ENCODE results near the gene MAP3K13. TPM values are rescaled to one million over a fixed set of nuclear protein-coding genes. Genes with fewer than 3 reads are reported as not detected.
"Not testable (repeated sequence)": the region's sequence is repeated elsewhere in the genome, so short reads cannot be mapped to it uniquely, and the experiment has no call there.

MAP3K13 gene
- total RNA-seq, 4 donors from 2014 or later = 8.4 to 18.0 (median 13.6) TPM

DNA sequence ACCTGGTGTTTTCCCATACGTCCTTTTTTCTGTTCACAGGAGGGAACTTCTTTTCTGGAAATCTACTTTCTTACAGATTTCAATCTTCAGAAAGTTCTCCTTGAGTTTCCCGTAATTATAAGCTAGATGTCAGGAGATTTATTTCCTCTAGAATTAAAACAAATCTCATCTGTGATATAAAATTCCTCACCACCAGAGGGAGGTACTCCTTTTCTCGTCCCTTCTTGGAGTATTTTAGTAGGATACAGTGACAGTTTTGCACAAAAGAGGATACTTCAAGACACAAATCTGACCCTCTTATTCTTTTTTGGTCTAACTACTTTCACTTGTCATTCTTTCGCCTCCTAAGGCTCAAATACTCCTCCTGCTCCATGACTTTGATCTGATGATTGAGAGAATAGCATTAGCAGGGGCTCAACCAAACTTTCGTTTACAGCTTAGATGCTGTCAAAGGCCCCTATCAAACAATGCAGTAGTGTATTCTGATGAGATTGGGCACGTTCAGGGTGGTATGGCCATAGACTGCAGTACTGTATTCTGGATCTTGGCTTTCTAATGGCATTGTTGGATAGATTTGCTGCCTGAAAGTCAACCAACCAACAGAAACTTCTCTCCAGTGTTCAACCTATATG is 97.9 kb downstream of the MAP3K13 start:
- no peaks in the 10 kb centered on the region for H3K9me3 ChIP-seq
- no peak for TF ChIP-seq CTCF (IDR thresholded peaks at IDR 0.05)
- no peak for TF ChIP-seq EP300 (IDR thresholded peaks at IDR 0.05)
- no peak for TF ChIP-seq POLR2A (IDR thresholded peaks at IDR 0.05)
- DNase-seq (ENCODE audit: low spot score in 2 of 2) = no peak
- 55 to 59% methylated on average over 6 of the region's 6 CpGs for WGBS, 2 donors
- no peaks in the 10 kb centered on the region for H3K4me1 ChIP-seq
- H3K27me3 ChIP-seq = no peaks in the 10 kb centered on the region
- peaks cover 0 to 38% (median 0%) of the 10 kb centered on the region in 3 donors for H3K36me3 ChIP-seq
- no peak overlapping the region for H3K27ac ChIP-seq
- no peak overlapping the region for H3K4me3 ChIP-seq

GRCh38 chr3:185465471-185465870 is 102.5 kb downstream of the MAP3K13 start:
- peaks cover 0 to 68% (median 0%) of the 10 kb centered on the region in 3 donors for H3K36me3 ChIP-seq
- 93 to 96% methylated on average over 9 of the region's 9 CpGs for WGBS, 2 donors
- DNase-seq (ENCODE audit: low spot score in 2 of 2) = no peak

GRCh38 chr3:185466123-185466522 is 103.2 kb downstream of the MAP3K13 start:
- DNase-seq (ENCODE audit: low spot score in 2 of 2); H3K4me3 ChIP-seq; H3K9me3 ChIP-seq; H3K27me3 ChIP-seq; H3K4me1 ChIP-seq; H3K27ac ChIP-seq: not testable (repeated sequence)
- WGBS, 2 donors = 90 to 95% methylated on average over 5 of the region's 5 CpGs
- peaks cover 0 to 70% (median 0%) of the 10 kb centered on the region in 3 donors for H3K36me3 ChIP-seq

More at GRCh38 chr3:185465471-185465870, 102.5 kb downstream of the MAP3K13 start:
- no peak overlapping the region for H3K4me3 ChIP-seq
- no peaks in the 10 kb centered on the region for H3K4me1 ChIP-seq
- no peak overlapping the region for H3K27ac ChIP-seq
- H3K9me3 ChIP-seq = no peaks in the 10 kb centered on the region
- no peaks in the 10 kb centered on the region for H3K27me3 ChIP-seq
- TF ChIP-seq POLR2A (IDR thresholded peaks at IDR 0.05) = no peak
- no peak for TF ChIP-seq EP300 (IDR thresholded peaks at IDR 0.05)

DNA sequence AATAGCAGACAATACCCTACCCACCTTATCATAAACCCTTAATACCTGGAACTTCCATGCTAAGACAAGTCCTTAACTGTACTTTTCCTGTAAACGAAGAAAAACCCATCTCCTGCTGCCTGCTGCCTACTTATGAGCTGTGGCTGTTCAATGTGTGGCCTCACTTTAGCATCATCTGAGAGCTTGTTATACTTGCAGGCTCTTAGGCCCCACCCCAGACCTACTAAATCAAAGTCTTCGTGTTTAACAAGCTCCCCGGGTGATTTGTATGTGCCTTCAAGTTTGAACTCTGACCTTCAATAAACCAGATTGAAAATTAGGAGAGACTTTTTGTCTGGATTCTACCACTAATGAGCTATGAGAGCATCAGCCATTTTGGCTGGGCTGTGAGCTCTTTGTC is 106.6 kb downstream of the MAP3K13 start:
- DNase-seq (ENCODE audit: low spot score in 2 of 2) = no peak
- H3K4me1 ChIP-seq = no peaks in the 10 kb centered on the region
- H3K27me3 ChIP-seq = no peaks in the 10 kb centered on the region
- H3K36me3 ChIP-seq = peaks cover 0 to 79% (median 0%) of the 10 kb centered on the region in 3 donors
- H3K4me3 ChIP-seq = no peak overlapping the region
- TF ChIP-seq CTCF (IDR thresholded peaks at IDR 0.05) (no peak), POLR2A (IDR thresholded peaks at IDR 0.05) (no peak), EP300 (IDR thresholded peaks at IDR 0.05) (no peak)
- no peaks in the 10 kb centered on the region for H3K9me3 ChIP-seq
- 25 to 46% methylated on average over 3 of the region's 3 CpGs for WGBS, 2 donors
- no peak overlapping the region for H3K27ac ChIP-seq

DNA sequence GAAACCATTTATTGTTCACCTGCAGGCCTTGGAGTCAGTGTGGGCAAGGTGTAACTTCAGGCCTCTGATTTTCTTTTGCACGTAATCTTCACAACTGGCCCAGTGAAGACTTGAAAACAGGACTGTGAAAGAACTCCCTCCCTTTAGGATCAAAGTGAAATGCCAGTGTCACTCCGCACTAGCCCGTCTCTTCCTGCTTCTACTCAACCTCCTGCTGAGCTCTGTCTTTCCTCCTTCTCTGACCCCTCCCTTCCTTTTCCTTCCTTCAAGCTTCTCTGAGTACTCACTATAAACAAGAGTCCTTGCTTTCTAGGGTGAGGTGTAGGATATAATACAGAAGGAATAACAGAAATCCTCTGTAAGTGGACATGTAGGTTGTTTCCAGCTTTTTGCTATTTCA is 107.4 kb downstream of the MAP3K13 start:
- DNase-seq (ENCODE audit: low spot score in 2 of 2) = no peak
- H3K27ac ChIP-seq = no peak overlapping the region
- no peaks in the 10 kb centered on the region for H3K4me1 ChIP-seq
- no peaks in the 10 kb centered on the region for H3K27me3 ChIP-seq
- H3K9me3 ChIP-seq = no peaks in the 10 kb centered on the region
- H3K36me3 ChIP-seq = peaks cover 0 to 79% (median 0%) of the 10 kb centered on the region in 3 donors
- TF ChIP-seq CTCF (IDR thresholded peaks at IDR 0.05) (no peak), EP300 (IDR thresholded peaks at IDR 0.05) (no peak), POLR2A (IDR thresholded peaks at IDR 0.05) (no peak)
- no peak overlapping the region for H3K4me3 ChIP-seq
- WGBS, 2 donors = 63 to 83% methylated on average over 3 of the region's 3 CpGs

DNA sequence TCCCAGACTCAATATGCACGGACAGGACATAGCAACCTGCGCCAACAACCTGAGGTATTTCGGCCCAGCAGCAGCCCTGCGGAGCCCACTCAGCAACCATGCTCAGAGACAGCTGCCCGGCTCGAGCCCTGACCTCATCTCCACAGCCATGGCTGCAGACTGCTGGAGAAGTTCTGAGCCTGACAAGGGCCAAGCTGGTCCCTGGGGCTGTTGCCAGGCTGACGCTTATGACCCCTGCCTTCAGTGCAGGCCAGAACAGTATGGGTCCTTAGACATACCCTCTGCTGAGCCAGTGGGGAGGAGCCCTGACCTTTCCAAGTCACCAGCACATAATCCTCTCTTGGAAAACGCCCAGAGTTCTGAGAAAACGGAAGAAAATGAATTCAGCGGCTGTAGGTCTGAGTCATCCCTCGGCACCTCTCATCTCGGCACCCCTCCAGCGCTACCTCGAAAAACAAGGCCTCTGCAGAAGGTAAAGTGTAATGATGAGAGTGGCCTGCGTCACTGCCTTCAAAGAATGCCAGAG is 110.4 kb downstream of the MAP3K13 start:
- H3K27ac ChIP-seq = no peak overlapping the region
- H3K36me3 ChIP-seq = peaks cover 0 to 79% (median 0%) of the 10 kb centered on the region in 3 donors
- no peak overlapping the region for H3K4me3 ChIP-seq
- H3K27me3 ChIP-seq = no peaks in the 10 kb centered on the region
- DNase-seq (ENCODE audit: low spot score in 2 of 2) = no peak
- TF ChIP-seq CTCF (IDR thresholded peaks at IDR 0.05) (no peak), EP300 (IDR thresholded peaks at IDR 0.05) (no peak), POLR2A (IDR thresholded peaks at IDR 0.05) (no peak)
- no peaks in the 10 kb centered on the region for H3K9me3 ChIP-seq
- 92 to 95% methylated on average over 15 of the region's 15 CpGs for WGBS, 2 donors
- H3K4me1 ChIP-seq = no peaks in the 10 kb centered on the region

- H3K27me3 ChIP-seq; H3K27ac ChIP-seq; DNase-seq (ENCODE audit: low spot score in 2 of 2); H3K4me1 ChIP-seq; H3K4me3 ChIP-seq; H3K9me3 ChIP-seq: not testable (repeated sequence)
- peaks cover 0 to 83% (median 0%) of the 10 kb centered on the region in 3 donors for H3K36me3 ChIP-seq
- WGBS, 2 donors = 96 to 97% methylated on average over 6 of the region's 6 CpGs
Measured at GRCh38 chr3:185474922-185475321, 112.0 kb downstream of the MAP3K13 start.
